ENCODE results near the gene PPT2.
A peak's percentile ranks its signal among the peaks of the same experiment; 100 is the strongest.

The PPT2 gene

GRCh38 chr6:32112431-32112980, 41.4 kb upstream of the PPT2 start:
- Histone ChIP-seq H3K36me3 (ENCODE audit: low read depth) (peaks cover 6% of the 10 kb centered on the region; the same call in 1 of the 2 replicates), H3K4me1 (ENCODE audit: insufficient read depth, poor library complexity, severe bottlenecking) (peaks cover 30% of the 10 kb centered on the region), H3K27me3 (ENCODE audit: insufficient read depth, poor library complexity, severe bottlenecking) (no peaks in the 10 kb centered on the region), H3K27ac (ENCODE audit: poor library complexity, severe bottlenecking) (no peak overlapping the region), H3K9me3 (ENCODE audit: severe bottlenecking) (no peaks in the 10 kb centered on the region), H3K4me3 (ENCODE audit: severe bottlenecking) (no peak overlapping the region)
- no peak for ATAC-seq (ENCODE audit: low read depth)
- TF ChIP-seq, protein P1, sequence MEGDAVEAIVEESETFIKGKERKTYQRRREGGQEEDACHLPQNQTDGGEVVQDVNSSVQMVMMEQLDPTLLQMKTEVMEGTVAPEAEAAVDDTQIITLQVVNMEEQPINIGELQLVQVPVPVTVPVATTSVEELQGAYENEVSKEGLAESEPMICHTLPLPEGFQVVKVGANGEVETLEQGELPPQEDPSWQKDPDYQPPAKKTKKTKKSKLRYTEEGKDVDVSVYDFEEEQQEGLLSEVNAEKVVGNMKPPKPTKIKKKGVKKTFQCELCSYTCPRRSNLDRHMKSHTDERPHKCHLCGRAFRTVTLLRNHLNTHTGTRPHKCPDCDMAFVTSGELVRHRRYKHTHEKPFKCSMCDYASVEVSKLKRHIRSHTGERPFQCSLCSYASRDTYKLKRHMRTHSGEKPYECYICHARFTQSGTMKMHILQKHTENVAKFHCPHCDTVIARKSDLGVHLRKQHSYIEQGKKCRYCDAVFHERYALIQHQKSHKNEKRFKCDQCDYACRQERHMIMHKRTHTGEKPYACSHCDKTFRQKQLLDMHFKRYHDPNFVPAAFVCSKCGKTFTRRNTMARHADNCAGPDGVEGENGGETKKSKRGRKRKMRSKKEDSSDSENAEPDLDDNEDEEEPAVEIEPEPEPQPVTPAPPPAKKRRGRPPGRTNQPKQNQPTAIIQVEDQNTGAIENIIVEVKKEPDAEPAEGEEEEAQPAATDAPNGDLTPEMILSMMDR (IDR thresholded peaks at IDR 0.05; ENCODE audit: poor library complexity, severe bottlenecking) = no peak
- no peak for DNase-seq (ENCODE audit: low spot score)

GRCh38 chr6:32113386-32114352, 40.3 kb upstream of the PPT2 start:
- H3K27me3 ChIP-seq (ENCODE audit: insufficient read depth, poor library complexity, severe bottlenecking) = no peaks in the 10 kb centered on the region
- no peaks in the 10 kb centered on the region for H3K9me3 ChIP-seq (ENCODE audit: severe bottlenecking)
- DNase-seq (ENCODE audit: low spot score) = no peak
- H3K4me3 ChIP-seq (ENCODE audit: severe bottlenecking) = no peak overlapping the region
- TF ChIP-seq, protein P1 (IDR thresholded peaks at IDR 0.05; ENCODE audit: poor library complexity, severe bottlenecking) = peak; percentile 66
- H3K27ac ChIP-seq (ENCODE audit: poor library complexity, severe bottlenecking) = peak overlapping the region; percentile 79
- peaks cover 17% of the 10 kb centered on the region for H3K36me3 ChIP-seq (ENCODE audit: low read depth)
- H3K4me1 ChIP-seq (ENCODE audit: insufficient read depth, poor library complexity, severe bottlenecking) = peaks cover 18% of the 10 kb centered on the region
- ATAC-seq (ENCODE audit: low read depth) = peak; percentile 63

- TF ChIP-seq, protein P1 (IDR thresholded peaks at IDR 0.05; ENCODE audit: poor library complexity, severe bottlenecking) = no peak
- peaks cover 16% of the 10 kb centered on the region for H3K4me1 ChIP-seq (ENCODE audit: insufficient read depth, poor library complexity, severe bottlenecking)
- ATAC-seq (ENCODE audit: low read depth) (peak; percentile 71), DNase-seq (ENCODE audit: low spot score) (no peak)
- no peak overlapping the region for H3K4me3 ChIP-seq (ENCODE audit: severe bottlenecking)
- H3K27me3 ChIP-seq (ENCODE audit: insufficient read depth, poor library complexity, severe bottlenecking) = no peaks in the 10 kb centered on the region
- H3K27ac ChIP-seq (ENCODE audit: poor library complexity, severe bottlenecking) = peak overlapping the region; percentile 79
- peaks cover 17% of the 10 kb centered on the region for H3K36me3 ChIP-seq (ENCODE audit: low read depth)
- H3K9me3 ChIP-seq (ENCODE audit: severe bottlenecking) = no peaks in the 10 kb centered on the region
Observed at GRCh38 chr6:32114796-32115195, 39.1 kb upstream of the PPT2 start.

- Histone ChIP-seq H3K9me3 (ENCODE audit: severe bottlenecking) (no peaks in the 10 kb centered on the region), H3K36me3 (ENCODE audit: low read depth) (peaks cover 21% of the 10 kb centered on the region), H3K4me1 (ENCODE audit: insufficient read depth, poor library complexity, severe bottlenecking) (peaks cover 16% of the 10 kb centered on the region), H3K27ac (ENCODE audit: poor library complexity, severe bottlenecking) (peak overlapping the region; percentile 79), H3K27me3 (ENCODE audit: insufficient read depth, poor library complexity, severe bottlenecking) (no peaks in the 10 kb centered on the region), H3K4me3 (ENCODE audit: severe bottlenecking) (no peak overlapping the region)
- TF ChIP-seq, protein P1 (IDR thresholded peaks at IDR 0.05; ENCODE audit: poor library complexity, severe bottlenecking) = no peak
- no peak for DNase-seq (ENCODE audit: low spot score)
- no peak for ATAC-seq (ENCODE audit: low read depth)
Observed at GRCh38 chr6:32115623-32116022, 38.3 kb upstream of the PPT2 start.

Measured in RWPE2 (cell line).